ENCODE results near the gene SIM1.

SIM1 gene

GRCh38 chr6:100465701-100466409, 1.1 kb upstream of the SIM1 start:
- Histone ChIP-seq H3K4me1 (ENCODE audit: control extremely low read depth in 1 of 4, control insufficient read depth in 4 of 4, insufficient read depth in 4 of 4, low read length in 3 of 4) (peaks cover 0 to 11% (median 5%) of the 10 kb centered on the region in 4 experiments), H3K36me3 (ENCODE audit: control insufficient read depth in 4 of 4, insufficient read depth in 4 of 4, low read length in 3 of 4) (no peaks in the 10 kb centered on the region), H3K9me3 (ENCODE audit: control extremely low read depth in 1 of 5, control insufficient read depth in 4 of 5, insufficient read depth in 2 of 5, low read depth in 1 of 5, low read length in 4 of 5) (peaks cover 0 to 9% (median 3%) of the 10 kb centered on the region in 5 experiments), H3K27me3 (replicated peaks in 2 of 5; ENCODE audit: control insufficient read depth in 4 of 5, insufficient read depth in 5 of 5, low read length in 4 of 5) (peaks cover 36 to 100% (median 70%) of the 10 kb centered on the region in 5 experiments), H3K27ac (ENCODE audit: insufficient read depth in 1 of 2, low read depth in 1 of 2, low read length in 2 of 2, poor library complexity in 1 of 2, severe bottlenecking in 2 of 2) (no peak overlapping the region), H3K4me3 (ENCODE audit: control insufficient read depth in 1 of 7, extremely low read depth in 1 of 7, insufficient read depth in 4 of 7, low read depth in 2 of 7, low read length in 6 of 7) (no peak overlapping the region)
- WGBS (ENCODE audit: insufficient coverage) = 9% methylated on average over 18 of the region's 20 CpGs
- ChIA-PET POLR2A (interaction anchor here (0.9 kb wide), 1 partner anchor 15 kb away, joined by 3 read pairs; no protein-coding TSS in a partner anchor), CTCF (interaction anchor here (1.1 to 2.0 kb wide), 3 partner anchors 16 to 21 kb away, joined by 3 to 14 read pairs (median 3); no protein-coding TSS in a partner anchor)
- DNase-seq = peak in 2 of 3 donors; percentile 28 to 37

GRCh38 chr6:100464162-100464851, 414 bp downstream of the SIM1 start:
- Histone ChIP-seq H3K27me3 (replicated peaks in 2 of 5; ENCODE audit: control insufficient read depth in 4 of 5, insufficient read depth in 5 of 5, low read length in 4 of 5) (peaks cover 35 to 100% (median 59%) of the 10 kb centered on the region in 5 experiments), H3K4me3 (ENCODE audit: control insufficient read depth in 1 of 7, extremely low read depth in 1 of 7, insufficient read depth in 4 of 7, low read depth in 2 of 7, low read length in 6 of 7) (no peak overlapping the region), H3K36me3 (ENCODE audit: control insufficient read depth in 4 of 4, insufficient read depth in 4 of 4, low read length in 3 of 4) (no peaks in the 10 kb centered on the region), H3K9me3 (ENCODE audit: control extremely low read depth in 1 of 5, control insufficient read depth in 4 of 5, insufficient read depth in 2 of 5, low read depth in 1 of 5, low read length in 4 of 5) (peaks cover 0 to 9% (median 3%) of the 10 kb centered on the region in 5 experiments), H3K4me1 (ENCODE audit: control extremely low read depth in 1 of 4, control insufficient read depth in 4 of 4, insufficient read depth in 4 of 4, low read length in 3 of 4) (peaks cover 0 to 11% (median 5%) of the 10 kb centered on the region in 4 experiments), H3K27ac (ENCODE audit: insufficient read depth in 1 of 2, low read depth in 1 of 2, low read length in 2 of 2, poor library complexity in 1 of 2, severe bottlenecking in 2 of 2) (no peak overlapping the region)
- ChIA-PET POLR2A (interaction anchor here (0.6 kb wide), 1 partner anchor 350 kb away, joined by 3 read pairs; no protein-coding TSS in a partner anchor), CTCF (interaction anchor here (0.8 to 2.0 kb wide), 3 partner anchors 9 to 18 kb away, joined by 3 to 14 read pairs (median 3); no protein-coding TSS in a partner anchor)
- 11% methylated on average over 39 of the region's 46 CpGs for WGBS (ENCODE audit: insufficient coverage)
- DNase-seq = peak in 2 of 3 donors; percentile 22 to 26

GRCh38 chr6:100463630-100464161, 1.0 kb downstream of the SIM1 start:
- ChIA-PET POLR2A (no interaction called here), CTCF (interaction anchor here (1.0 kb wide), 2 partner anchors 16 to 20 kb away, joined by 3 read pairs; no protein-coding TSS in a partner anchor)
- Histone ChIP-seq H3K36me3 (ENCODE audit: control insufficient read depth in 4 of 4, insufficient read depth in 4 of 4, low read length in 3 of 4) (no peaks in the 10 kb centered on the region), H3K9me3 (ENCODE audit: control extremely low read depth in 1 of 5, control insufficient read depth in 4 of 5, insufficient read depth in 2 of 5, low read depth in 1 of 5, low read length in 4 of 5) (peaks cover 0 to 9% (median 3%) of the 10 kb centered on the region in 5 experiments), H3K27me3 (replicated peaks in 2 of 5; ENCODE audit: control insufficient read depth in 4 of 5, insufficient read depth in 5 of 5, low read length in 4 of 5) (peaks cover 40 to 100% (median 63%) of the 10 kb centered on the region in 5 experiments), H3K27ac (ENCODE audit: insufficient read depth in 1 of 2, low read depth in 1 of 2, low read length in 2 of 2, poor library complexity in 1 of 2, severe bottlenecking in 2 of 2) (no peak overlapping the region), H3K4me1 (ENCODE audit: control extremely low read depth in 1 of 4, control insufficient read depth in 4 of 4, insufficient read depth in 4 of 4, low read length in 3 of 4) (peaks cover 0 to 11% (median 5%) of the 10 kb centered on the region in 4 experiments), H3K4me3 (ENCODE audit: control insufficient read depth in 1 of 7, extremely low read depth in 1 of 7, insufficient read depth in 4 of 7, low read depth in 2 of 7, low read length in 6 of 7) (no peak overlapping the region)
- WGBS (ENCODE audit: insufficient coverage) = 6% methylated on average over 15 of the region's 24 CpGs
- peak in 1 of 3 donors; percentile 8 for DNase-seq

- DNase-seq = peak in 2 of 3 donors; percentile 13 to 18
- POLR2A ChIA-PET = no interaction called here
- H3K4me3 ChIP-seq (ENCODE audit: control insufficient read depth in 1 of 7, extremely low read depth in 1 of 7, insufficient read depth in 4 of 7, low read depth in 2 of 7, low read length in 6 of 7) = no peak overlapping the region
- H3K27ac ChIP-seq (ENCODE audit: insufficient read depth in 1 of 2, low read depth in 1 of 2, low read length in 2 of 2, poor library complexity in 1 of 2, severe bottlenecking in 2 of 2) = no peak overlapping the region
- peaks cover 37 to 100% (median 69%) of the 10 kb centered on the region in 5 experiments for H3K27me3 ChIP-seq (replicated peaks in 2 of 5; ENCODE audit: control insufficient read depth in 4 of 5, insufficient read depth in 5 of 5, low read length in 4 of 5)
- H3K9me3 ChIP-seq (ENCODE audit: control extremely low read depth in 1 of 5, control insufficient read depth in 4 of 5, insufficient read depth in 2 of 5, low read depth in 1 of 5, low read length in 4 of 5) = peaks cover 0 to 9% (median 3%) of the 10 kb centered on the region in 5 experiments
- WGBS (ENCODE audit: insufficient coverage) = 13% methylated on average over 7 of the region's 13 CpGs
- H3K4me1 ChIP-seq (ENCODE audit: control extremely low read depth in 1 of 4, control insufficient read depth in 4 of 4, insufficient read depth in 4 of 4, low read length in 3 of 4) = peaks cover 0 to 11% (median 5%) of the 10 kb centered on the region in 4 experiments
- H3K36me3 ChIP-seq (ENCODE audit: control insufficient read depth in 4 of 4, insufficient read depth in 4 of 4, low read length in 3 of 4) = no peaks in the 10 kb centered on the region
- CTCF ChIA-PET = interaction anchor here (0.8 to 1.1 kb wide), 4 partner anchors 11 to 159 kb away, joined by 3 to 4 read pairs (median 3); no protein-coding TSS in a partner anchor
These were observed 1.8 kb downstream of the SIM1 start for GRCh38 chr6:100462706-100463629.

GRCh38 chr6:100461917-100462705, 2.6 kb downstream of the SIM1 start:
- ChIA-PET CTCF (interaction anchor here (0.8 to 1.1 kb wide), 2 partner anchors 12 to 158 kb away, joined by 3 to 4 read pairs; no protein-coding TSS in a partner anchor), POLR2A (no interaction called here)
- Histone ChIP-seq H3K4me3 (ENCODE audit: control insufficient read depth in 1 of 7, extremely low read depth in 1 of 7, insufficient read depth in 4 of 7, low read depth in 2 of 7, low read length in 6 of 7) (no peak overlapping the region), H3K27ac (ENCODE audit: insufficient read depth in 1 of 2, low read depth in 1 of 2, low read length in 2 of 2, poor library complexity in 1 of 2, severe bottlenecking in 2 of 2) (no peak overlapping the region), H3K36me3 (ENCODE audit: control insufficient read depth in 4 of 4, insufficient read depth in 4 of 4, low read length in 3 of 4) (no peaks in the 10 kb centered on the region), H3K9me3 (ENCODE audit: control extremely low read depth in 1 of 5, control insufficient read depth in 4 of 5, insufficient read depth in 2 of 5, low read depth in 1 of 5, low read length in 4 of 5) (peaks cover 0 to 6% (median 3%) of the 10 kb centered on the region in 5 experiments), H3K4me1 (ENCODE audit: control extremely low read depth in 1 of 4, control insufficient read depth in 4 of 4, insufficient read depth in 4 of 4, low read length in 3 of 4) (peaks cover 0 to 13% (median 5%) of the 10 kb centered on the region in 4 experiments), H3K27me3 (replicated peaks in 2 of 5; ENCODE audit: control insufficient read depth in 4 of 5, insufficient read depth in 5 of 5, low read length in 4 of 5) (peaks cover 35 to 100% (median 65%) of the 10 kb centered on the region in 5 experiments)
- peak in 2 of 3 donors; percentile 10 to 28 for DNase-seq
- 16% methylated on average over 3 of the region's 3 CpGs for WGBS (ENCODE audit: insufficient coverage)

All from common myeloid progenitor, CD34-positive (primary cell).